Immature natural killer cell (primary cell): ENCODE measurements around the gene C20orf204. TPM values are rescaled to one million over a fixed set of nuclear protein-coding genes. Genes with fewer than 3 reads are reported as not detected.
A peak's percentile ranks its signal among the peaks of the same experiment; 100 is the strongest.

Source experiments
- DNase-seq, 3 donors: peaks; one replicate each; pipeline ENCODE4 v3.0.0; 2022; ENCODE audit warnings: mixed read lengths in 1 of 3
- H3K27ac Mint-ChIP-seq, 6 donors: one replicate each; pipeline ENCODE4 v1.8.0; 2020; ENCODE audit warnings: mixed read lengths in 6 of 6, mild to moderate bottlenecking in 5 of 6, inconsistent platforms in 4 of 6, moderate library complexity in 3 of 6
- H3K27me3 Mint-ChIP-seq, 3 donors: one replicate each; pipeline ENCODE4 v1.8.0; 2020 to 2021; ENCODE audit warnings: low read depth in 3 of 3, mild to moderate bottlenecking in 3 of 3, mixed read lengths in 3 of 3, moderate library complexity in 3 of 3, inconsistent platforms in 1 of 3
- H3K36me3 Mint-ChIP-seq, 3 donors: one replicate each; pipeline ENCODE4 v1.8.0; 2020; ENCODE audit warnings: mixed read lengths in 3 of 3, inconsistent platforms in 2 of 3, mild to moderate bottlenecking in 2 of 3
- H3K4me1 Mint-ChIP-seq, 2 donors: one replicate each; pipeline ENCODE4 v1.8.0; 2020; ENCODE audit warnings: inconsistent platforms in 2 of 2, mild to moderate bottlenecking in 2 of 2, mixed read lengths in 2 of 2, moderate library complexity in 1 of 2
- H3K4me3 Mint-ChIP-seq, 5 donors: one replicate each; pipeline ENCODE4 v1.8.0; 2020; ENCODE audit warnings: mild to moderate bottlenecking in 5 of 5, mixed read lengths in 5 of 5, inconsistent platforms in 3 of 5, moderate library complexity in 3 of 5
- H3K9me3 Mint-ChIP-seq, 6 donors: one replicate each; pipeline ENCODE4 v1.8.0; 2020; ENCODE audit warnings: mild to moderate bottlenecking in 6 of 6, mixed read lengths in 6 of 6, inconsistent platforms in 4 of 6, moderate library complexity in 3 of 6
- polyA plus RNA-seq, 3 donors: library from polyadenylated mRNA; unstranded; fragments of 300-500 nt; fragmentation: Illumina TruSeq; gene quantifications; one replicate each; pipeline ENCODE4 v1.2.3, GENCODE V29; 2021

C20orf204 gene
- polyA plus RNA-seq, 3 donors from 2014 or later: not detected

GRCh38 chr20:64032706-64033624, 3.0 kb upstream of the C20orf204 start:
- no peaks in the 10 kb centered on the region for H3K9me3 Mint-ChIP-seq
- H3K4me1 Mint-ChIP-seq: peaks cover 0 to 4% of the 10 kb centered on the region in 2 donors
- no peak overlapping the region for H3K27ac Mint-ChIP-seq
- no peak for DNase-seq
- H3K4me3 Mint-ChIP-seq: no peak overlapping the region
- H3K36me3 Mint-ChIP-seq: peaks cover 0 to 11% (median under 1%) of the 10 kb centered on the region in 3 donors
- peaks cover 1 to 5% (median 2%) of the 10 kb centered on the region in 3 donors for H3K27me3 Mint-ChIP-seq

- Mint-ChIP-seq H3K27ac (peak overlapping the region in 1 of 6 donors; percentile 48), H3K9me3 (no peaks in the 10 kb centered on the region), H3K27me3 (peaks cover 1 to 5% (median 2%) of the 10 kb centered on the region in 3 donors)
Observed at GRCh38 chr20:64033981-64034493, 1.9 kb upstream of the C20orf204 start.

GRCh38 chr20:64035066-64035932, 683 bp upstream of the C20orf204 start:
- H3K36me3 Mint-ChIP-seq: peaks cover 0 to 7% (median 0%) of the 10 kb centered on the region in 3 donors
- H3K9me3 Mint-ChIP-seq: no peaks in the 10 kb centered on the region
- peaks cover 3 to 5% (median 5%) of the 10 kb centered on the region in 3 donors for H3K27me3 Mint-ChIP-seq
- DNase-seq: no peak
- H3K4me3 Mint-ChIP-seq: peak overlapping the region in 2 of 5 donors; percentile 33 to 61
- H3K27ac Mint-ChIP-seq: no peak overlapping the region
- H3K4me1 Mint-ChIP-seq: peaks cover 0 to 4% of the 10 kb centered on the region in 2 donors

More at GRCh38 chr20:64033981-64034493, 1.9 kb upstream of the C20orf204 start:
- no peak overlapping the region for H3K4me3 Mint-ChIP-seq
- no peak for DNase-seq
- H3K36me3 Mint-ChIP-seq: peaks cover 0 to 7% (median 0%) of the 10 kb centered on the region in 3 donors
- peaks cover 0 to 4% of the 10 kb centered on the region in 2 donors for H3K4me1 Mint-ChIP-seq

- H3K36me3 Mint-ChIP-seq: peaks cover 0 to 3% (median 0%) of the 10 kb centered on the region in 3 donors
- H3K27me3 Mint-ChIP-seq: peaks cover 3 to 7% (median 5%) of the 10 kb centered on the region in 3 donors
- DNase-seq: no peak
- peaks cover 0 to 8% of the 10 kb centered on the region in 2 donors for H3K4me1 Mint-ChIP-seq
- H3K9me3 Mint-ChIP-seq: no peaks in the 10 kb centered on the region
- no peak overlapping the region for H3K4me3 Mint-ChIP-seq
- no peak overlapping the region for H3K27ac Mint-ChIP-seq
Observed at GRCh38 chr20:64036346-64037198, 590 bp downstream of the C20orf204 start.

GRCh38 chr20:64037199-64037497, 1.2 kb downstream of the C20orf204 start:
- no peak overlapping the region for H3K27ac Mint-ChIP-seq
- no peak for DNase-seq
- H3K9me3 Mint-ChIP-seq: no peaks in the 10 kb centered on the region
- H3K4me1 Mint-ChIP-seq: peaks cover 0 to 12% of the 10 kb centered on the region in 2 donors
- H3K27me3 Mint-ChIP-seq: peaks cover 3 to 7% (median 6%) of the 10 kb centered on the region in 3 donors
- peaks cover 0 to 3% (median 0%) of the 10 kb centered on the region in 3 donors for H3K36me3 Mint-ChIP-seq
- no peak overlapping the region for H3K4me3 Mint-ChIP-seq

- H3K4me1 Mint-ChIP-seq: peaks cover 0 to 13% of the 10 kb centered on the region in 2 donors
Observed at GRCh38 chr20:64037498-64038213, 1.7 kb downstream of the C20orf204 start.

GRCh38 chr20:64038224-64038564, 2.2 kb downstream of the C20orf204 start:
- Mint-ChIP-seq H3K36me3 (no peaks in the 10 kb centered on the region), H3K27me3 (peaks cover 3 to 10% (median 7%) of the 10 kb centered on the region in 3 donors), H3K27ac (no peak overlapping the region), H3K4me3 (no peak overlapping the region), H3K4me1 (peaks cover 0 to 13% of the 10 kb centered on the region in 2 donors), H3K9me3 (no peaks in the 10 kb centered on the region)
- DNase-seq: no peak

More at GRCh38 chr20:64037498-64038213, 1.7 kb downstream of the C20orf204 start:
- H3K9me3 Mint-ChIP-seq: no peaks in the 10 kb centered on the region
- peaks cover 3 to 7% (median 7%) of the 10 kb centered on the region in 3 donors for H3K27me3 Mint-ChIP-seq
- peaks cover 0 to 3% (median 0%) of the 10 kb centered on the region in 3 donors for H3K36me3 Mint-ChIP-seq
- peak overlapping the region; percentile 30 to 68 (median 60) for H3K4me3 Mint-ChIP-seq
- H3K27ac Mint-ChIP-seq: no peak overlapping the region
- no peak for DNase-seq

- Mint-ChIP-seq H3K9me3 (no peaks in the 10 kb centered on the region), H3K36me3 (no peaks in the 10 kb centered on the region), H3K27ac (no peak overlapping the region), H3K27me3 (peaks cover 3 to 12% (median 7%) of the 10 kb centered on the region in 3 donors), H3K4me1 (peaks cover 0 to 14% of the 10 kb centered on the region in 2 donors), H3K4me3 (peak overlapping the region; percentile 27 to 71 (median 41))
- peak; percentile 61 to 66 (median 66) for DNase-seq
Observed at GRCh38 chr20:64038565-64039292, 2.7 kb downstream of the C20orf204 start.

- DNase-seq: no peak
- peak overlapping the region; percentile 38 to 71 (median 50) for H3K4me3 Mint-ChIP-seq
- H3K4me1 Mint-ChIP-seq: peaks cover 0 to 14% of the 10 kb centered on the region in 2 donors
- no peaks in the 10 kb centered on the region for H3K36me3 Mint-ChIP-seq
- no peak overlapping the region for H3K27ac Mint-ChIP-seq
- H3K27me3 Mint-ChIP-seq: peaks cover 3 to 16% (median 7%) of the 10 kb centered on the region in 3 donors
- H3K9me3 Mint-ChIP-seq: no peaks in the 10 kb centered on the region
Observed at GRCh38 chr20:64039293-64040160, 3.5 kb downstream of the C20orf204 start.

- no peak overlapping the region for H3K27ac Mint-ChIP-seq
- peak overlapping the region in 4 of 5 donors; percentile 35 to 69 (median 44) for H3K4me3 Mint-ChIP-seq
- H3K4me1 Mint-ChIP-seq: peaks cover 0 to 14% of the 10 kb centered on the region in 2 donors
- DNase-seq: no peak
- peaks cover 2 to 15% (median 7%) of the 10 kb centered on the region in 3 donors for H3K27me3 Mint-ChIP-seq
- no peaks in the 10 kb centered on the region for H3K9me3 Mint-ChIP-seq
- no peaks in the 10 kb centered on the region for H3K36me3 Mint-ChIP-seq
Observed at GRCh38 chr20:64040231-64041039, 4.5 kb downstream of the C20orf204 start.
